ENCODE data around the gene TPD52L3.

The TPD52L3 gene

DNA sequence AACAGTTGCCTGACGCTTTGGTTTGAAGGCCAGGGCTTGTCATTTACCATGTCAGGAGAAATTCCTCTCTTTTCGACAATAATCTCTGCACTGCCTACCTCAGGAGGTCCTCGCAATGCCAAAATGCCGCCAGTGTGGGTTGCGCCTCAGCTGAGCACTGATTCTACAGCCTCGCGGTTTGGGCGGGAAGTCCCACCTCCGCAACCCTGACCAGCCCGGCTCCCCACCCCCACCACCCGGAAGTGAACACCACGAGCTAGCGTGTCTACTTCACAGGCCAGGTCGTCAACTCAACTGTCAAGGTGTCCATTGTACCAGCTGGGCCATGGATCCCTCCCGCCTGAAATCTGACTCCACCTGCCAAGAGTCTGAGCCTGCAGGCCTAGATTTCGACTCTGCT is at the start of gene TPD52L3:
Gene TPD52L3, plus strand, starts transcription at position 273 of the 400 bp plus-strand sequence. CDS start 221 bp downstream, outside the sequence.
- no peak for DNase-seq

DNA sequence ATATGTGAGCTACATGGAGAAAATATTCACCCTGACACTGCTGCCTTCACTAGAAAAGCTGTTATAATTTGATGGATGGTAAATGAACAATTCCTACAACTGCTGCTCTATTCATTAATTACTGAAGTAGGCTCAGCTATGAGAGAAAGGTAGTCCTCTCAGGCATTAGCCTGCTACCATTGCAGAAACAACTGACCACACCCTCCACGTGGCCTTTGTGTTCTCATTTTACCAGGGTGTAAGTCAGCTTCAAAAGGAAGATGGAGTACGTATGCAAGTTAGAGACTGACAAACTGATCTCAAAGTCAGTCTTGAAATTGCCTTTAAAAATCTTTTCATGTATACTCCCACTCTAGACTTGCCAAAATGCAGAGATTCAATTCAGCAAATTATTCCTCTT is 26.3 kb upstream of the TPD52L3 start:
- no peak for DNase-seq

- DNase-seq = no peak
Measured at GRCh38 chr9:6302417-6302816, 25.8 kb upstream of the TPD52L3 start.

DNA sequence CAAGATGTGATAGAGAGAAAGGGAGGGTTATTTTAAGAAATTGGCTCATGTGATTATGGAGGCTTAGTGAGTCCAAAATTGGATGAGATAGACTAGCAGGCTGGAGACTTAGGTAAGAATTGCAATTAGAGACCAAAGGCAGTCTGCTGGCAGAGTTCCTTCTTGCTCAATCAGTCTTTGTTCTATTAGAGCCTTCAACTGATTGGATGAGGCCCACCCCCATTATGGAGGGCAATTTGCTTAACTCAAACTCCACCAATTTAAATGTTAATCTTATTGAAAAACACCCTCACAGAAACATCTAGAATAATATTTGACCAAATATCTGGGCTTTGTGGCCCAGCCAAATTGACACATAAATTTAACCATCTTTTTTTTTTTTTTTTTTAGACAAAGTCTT is 23.9 kb upstream of the TPD52L3 start:
- no peak for DNase-seq

DNA sequence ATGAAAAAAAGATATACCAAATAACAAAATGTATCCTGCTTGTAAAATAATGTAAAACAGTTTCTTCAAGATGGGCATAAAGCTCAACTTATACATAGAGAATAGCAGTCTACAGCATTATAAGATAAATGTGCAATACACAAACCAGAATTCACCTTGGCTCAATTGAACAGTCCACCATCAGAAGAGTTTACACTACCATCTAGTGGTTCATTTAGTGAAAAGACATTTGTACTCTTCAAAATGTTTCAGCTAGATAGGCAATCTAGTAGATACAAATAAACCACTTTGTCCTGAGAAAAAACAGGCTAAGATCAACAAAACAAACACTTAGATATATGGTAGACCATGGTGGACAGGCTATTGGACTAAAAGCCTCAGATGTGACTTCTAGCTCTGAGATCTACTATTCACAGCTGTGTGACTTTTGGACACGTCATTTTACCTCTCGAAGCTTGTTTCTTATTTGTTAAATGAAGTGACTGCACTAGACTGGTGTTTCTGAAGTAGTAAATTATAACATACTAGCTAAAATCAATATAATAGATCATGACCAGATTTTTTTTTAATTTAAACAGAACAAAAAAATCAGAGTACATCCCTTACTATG is 22.1 kb upstream of the TPD52L3 start:
- DNase-seq = no peak

GRCh38 chr9:6307551-6308096 is 20.6 kb upstream of the TPD52L3 start:
- DNase-seq = no peak

DNA sequence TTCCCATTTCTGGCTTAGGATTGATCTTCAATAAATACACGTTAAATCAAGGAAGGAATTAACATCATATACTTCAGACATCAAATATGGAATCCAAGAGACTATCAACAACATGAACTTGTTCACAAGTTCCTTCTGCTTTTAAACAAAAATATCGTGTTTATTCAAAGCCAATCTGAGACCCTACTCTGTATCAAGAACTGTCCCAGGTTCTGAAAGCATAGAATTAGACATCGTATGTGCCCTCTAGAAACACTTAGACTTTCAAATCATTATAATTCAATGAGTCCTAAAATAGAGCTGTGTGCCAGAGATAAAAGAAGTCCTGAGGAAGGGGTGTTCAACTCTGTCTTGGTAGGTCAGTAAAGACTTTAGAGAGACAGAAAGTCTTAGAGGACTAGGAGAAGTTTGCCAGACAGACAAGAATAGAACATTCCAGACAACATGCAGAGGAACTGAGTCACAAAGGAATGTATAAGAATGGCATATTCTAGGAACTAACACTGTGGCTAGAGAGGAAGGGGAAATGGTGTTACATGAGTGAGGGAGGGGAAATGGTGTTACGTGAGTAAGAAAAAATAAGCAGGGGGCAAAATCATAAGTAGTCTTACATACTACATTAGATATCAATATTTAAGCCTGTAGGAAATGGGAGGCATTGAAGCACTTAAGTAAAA is 2.9 kb downstream of the TPD52L3 start:
- no peak for DNase-seq

DNA sequence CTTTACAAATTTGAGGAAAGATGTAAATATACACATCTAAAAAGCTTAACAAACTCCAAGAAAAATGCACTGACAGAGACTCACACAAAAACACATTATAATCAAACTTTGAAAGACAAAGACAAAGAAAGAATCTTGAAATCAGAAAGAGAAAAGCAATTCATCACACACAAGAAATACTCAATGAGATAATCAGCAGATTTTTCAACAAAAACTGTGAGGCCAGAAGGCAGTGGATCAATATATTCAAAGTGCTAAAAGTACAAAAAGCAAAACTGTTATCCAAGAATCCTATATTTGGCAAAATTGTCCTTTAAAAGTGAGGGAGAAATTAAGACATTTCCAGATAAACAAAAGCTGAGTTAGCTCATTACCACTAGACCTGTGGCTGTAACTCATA is 6.1 kb downstream of the TPD52L3 start:
- no peak for DNase-seq

DNA sequence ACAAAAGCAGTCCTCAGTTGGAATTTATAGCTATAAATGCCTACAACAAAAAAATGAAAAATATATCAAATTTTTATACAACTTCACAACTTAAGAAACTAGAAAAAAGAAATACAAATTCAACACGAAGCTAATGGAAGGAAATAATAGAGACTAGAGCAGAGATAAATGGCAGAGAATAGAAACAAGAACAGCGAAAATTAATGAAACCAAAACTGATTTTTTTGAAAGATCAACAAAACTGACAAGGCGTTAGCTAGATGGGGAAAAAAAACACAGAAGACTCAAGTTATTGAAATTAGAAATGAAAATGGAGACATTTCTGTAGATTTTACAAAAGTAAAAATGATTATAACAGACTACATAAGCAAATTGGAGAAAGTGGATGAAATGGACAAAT is 20.6 kb downstream of the TPD52L3 start:
- no peak for DNase-seq

GRCh38 chr9:6351737-6352136 is 23.6 kb downstream of the TPD52L3 start:
- no peak for DNase-seq

GRCh38 chr9:6354072-6354686 is 26.0 kb downstream of the TPD52L3 start:
- no peak for DNase-seq

- no peak for DNase-seq
Measured at GRCh38 chr9:6355728-6356127, 27.6 kb downstream of the TPD52L3 start.

- DNase-seq = no peak
Measured at GRCh38 chr9:6356441-6356840, 28.3 kb downstream of the TPD52L3 start.

DNA sequence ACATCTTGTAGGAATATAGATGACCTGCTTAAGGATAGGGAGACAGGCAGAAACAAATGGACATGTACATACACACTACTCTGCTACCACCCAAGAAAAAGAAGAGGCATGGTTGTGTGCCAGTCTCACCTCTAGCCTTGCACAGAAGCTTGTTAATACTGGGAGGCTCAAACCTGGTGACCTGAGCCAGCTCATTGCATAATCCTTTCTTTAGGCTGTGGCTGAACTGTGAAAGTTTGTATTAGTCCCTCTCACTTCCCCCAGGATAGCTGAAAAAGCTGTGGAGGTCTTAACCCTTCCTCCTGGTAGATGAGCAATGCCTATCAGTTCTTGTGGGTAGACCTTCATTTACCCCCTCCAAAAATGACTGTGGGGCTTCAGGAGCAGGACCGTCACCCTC is 28.7 kb downstream of the TPD52L3 start:
- DNase-seq = no peak

DNA sequence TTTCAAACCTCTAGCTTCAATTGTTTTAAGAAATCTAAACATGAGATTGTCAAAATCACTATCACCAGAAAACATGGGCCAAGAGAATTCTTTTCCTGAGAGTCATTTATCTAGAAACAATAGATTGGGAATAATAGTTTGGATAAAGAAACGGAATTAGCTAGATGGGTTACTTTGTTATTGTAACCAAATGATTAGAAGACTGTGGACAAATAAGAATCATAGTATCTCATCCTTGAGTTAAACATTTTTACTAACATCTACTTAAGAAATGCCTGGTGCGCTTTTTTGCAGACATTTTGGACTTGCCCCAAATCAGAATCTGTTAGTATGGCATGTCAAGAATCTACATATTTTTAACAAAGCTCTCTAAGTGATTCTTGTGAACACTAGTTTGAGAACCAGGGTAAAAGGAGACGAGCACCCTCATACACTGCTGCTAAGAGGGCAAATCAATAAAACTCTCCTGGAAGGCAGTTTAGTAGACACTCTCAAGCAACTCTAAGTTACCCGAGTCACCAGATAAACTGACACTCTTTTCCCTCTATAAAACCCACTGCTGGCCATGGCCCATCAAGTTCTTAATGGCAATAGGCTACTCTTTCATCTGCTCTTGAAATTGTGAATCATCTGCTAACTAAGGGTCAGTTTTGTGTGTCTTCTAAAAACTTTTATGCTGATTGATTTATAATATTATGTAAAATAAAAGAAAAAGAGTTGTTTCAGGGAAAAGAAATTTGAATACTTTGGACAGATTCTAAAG is 39.1 kb downstream of the TPD52L3 start:
- DNase-seq = no peak

- no peak for DNase-seq
Measured at GRCh38 chr9:6368831-6369230, 40.7 kb downstream of the TPD52L3 start.

All from activated naive CD4-positive, alpha-beta T cell (primary cell).